ENCODE data around the gene SLF2. TPM values are rescaled to one million over a fixed set of nuclear protein-coding genes. Genes with fewer than 3 reads are reported as not detected.
A peak's percentile ranks its signal among the peaks of the same experiment; 100 is the strongest.

The SLF2 gene
- total RNA-seq (10 to 100 TPM; 33.5 to 90.9 (median 66.5) TPM), polyA plus RNA-seq (10 to 100 TPM; 11.5 to 16.9 (median 14.5) TPM)
- long read RNA-seq, donor 1, transcript SLF2-205 (1 exons, 891 nt) = major isoform, 10 of 10 reads
- long read RNA-seq, donor 1, partial matches to known transcripts = 0 of 10 reads
- long read RNA-seq, donor 1, other reads (novel, unspliced or antisense) = 0 of 10 reads
- long read RNA-seq, donor 2, transcript SLF2-205 (1 exons, 891 nt) = major isoform, 6 of 24 reads
- long read RNA-seq, donor 2, partial matches to known transcripts = 18 of 24 reads
- long read RNA-seq, donor 2, other reads (novel, unspliced or antisense) = 0 of 24 reads

- H3K36me3 ChIP-seq = peaks cover 0 to 33% (median 15%) of the 10 kb centered on the region in 6 donors
- no peaks in the 10 kb centered on the region for H3K9me3 ChIP-seq
- WGBS, 5 donors = 0 to 1% (median 0%) methylated on average over 48 to 71 of the region's 71 CpGs
- intact Hi-C loops (cut with DNase I; ENCODE audit: low total_unique reads) = no loop called here
- H3K4me3 ChIP-seq = peak within 1 kb of the TSS; percentile 97 to 100 (median 100)
- H3K27me3 ChIP-seq (replicated peaks in 1 of 7) = no peaks in the 10 kb centered on the region
- peak within 1 kb of the TSS; percentile 91 to 99 (median 96) for H3K27ac ChIP-seq
- TF ChIP-seq CTCF (IDR thresholded peaks at IDR 0.05 in 8 of 11, conservative IDR thresholded peaks at IDR 0.05 in 3 of 11) (peak in 2 of 11 experiments; percentile 12 to 26), POLR2A (IDR thresholded peaks at IDR 0.05) (peak in 1 of 3 donors; percentile 30), POLR2AphosphoS5 (IDR thresholded peaks at IDR 0.05) (peak; percentile 91 to 95 (median 95))
- DNase-seq = peak; percentile 98
- H3K4me1 ChIP-seq = peaks cover 22 to 75% (median 50%) of the 10 kb centered on the region in 6 donors
Observed at GRCh38 chr10:100912605-100913469, at the start of gene SLF2. Gene SLF2, plus strand, starts transcription at chr10:100912963. Its CDS starts 148 bp downstream, at chr10:100913111.

- 80 to 91% (median 82%) methylated on average over 7 of the region's 7 CpGs for WGBS, 5 donors
- Histone ChIP-seq H3K27me3 (replicated peaks in 1 of 7) (peaks cover 0 to 96% (median 17%) of the 10 kb centered on the region in 7 donors), H3K4me1 (peaks cover 0 to 4% (median 0%) of the 10 kb centered on the region in 6 donors), H3K36me3 (no peaks in the 10 kb centered on the region), H3K9me3 (no peaks in the 10 kb centered on the region), H3K4me3 (no peak overlapping the region), H3K27ac (no peak overlapping the region)
- intact Hi-C loops (cut with DNase I; ENCODE audit: low total_unique reads) = no loop called here
- TF ChIP-seq CTCF (IDR thresholded peaks at IDR 0.05 in 8 of 11, conservative IDR thresholded peaks at IDR 0.05 in 3 of 11) (no peak), POLR2A (IDR thresholded peaks at IDR 0.05) (no peak), POLR2AphosphoS5 (IDR thresholded peaks at IDR 0.05) (no peak)
- no peak for DNase-seq
Observed at GRCh38 chr10:100863433-100863832, 49.3 kb upstream of the SLF2 start.

- no peak overlapping the region for H3K4me3 ChIP-seq
- H3K27me3 ChIP-seq (replicated peaks in 1 of 7) = peaks cover 0 to 90% (median 17%) of the 10 kb centered on the region in 7 donors
- H3K36me3 ChIP-seq = no peaks in the 10 kb centered on the region
- TF ChIP-seq POLR2A (IDR thresholded peaks at IDR 0.05) = no peak
- intact Hi-C loops (cut with DNase I; ENCODE audit: low total_unique reads) = no loop called here
- peaks cover 0 to 4% (median 0%) of the 10 kb centered on the region in 6 donors for H3K4me1 ChIP-seq
- 82 to 87% (median 85%) methylated on average over 21 to 24 of the region's 24 CpGs for WGBS, 5 donors
- no peak for DNase-seq
- H3K9me3 ChIP-seq = no peaks in the 10 kb centered on the region
- H3K27ac ChIP-seq = no peak overlapping the region
Observed at GRCh38 chr10:100864036-100864885, 48.5 kb upstream of the SLF2 start.

GRCh38 chr10:100864978-100865377, 47.8 kb upstream of the SLF2 start:
- Histone ChIP-seq H3K9me3 (no peaks in the 10 kb centered on the region), H3K36me3 (no peaks in the 10 kb centered on the region), H3K27ac (no peak overlapping the region), H3K4me3 (no peak overlapping the region), H3K4me1 (peaks cover 0 to 4% (median 0%) of the 10 kb centered on the region in 6 donors), H3K27me3 (replicated peaks in 1 of 7) (peaks cover 0 to 82% (median 17%) of the 10 kb centered on the region in 7 donors)
- no peak for TF ChIP-seq POLR2A (IDR thresholded peaks at IDR 0.05)
- TF ChIP-seq POLR2AphosphoS5 (IDR thresholded peaks at IDR 0.05) = no peak
- no peak for TF ChIP-seq CTCF (IDR thresholded peaks at IDR 0.05 in 8 of 11, conservative IDR thresholded peaks at IDR 0.05 in 3 of 11)
- intact Hi-C loops (cut with DNase I; ENCODE audit: low total_unique reads) = no loop called here
- 36 to 82% (median 53%) methylated on average over 2 to 4 of the region's 4 CpGs for WGBS, 5 donors
- DNase-seq = no peak
